ENCODE results near the gene FOXP3. TPM values are rescaled to one million over a fixed set of nuclear protein-coding genes. Genes with fewer than 3 reads are reported as not detected.

Gene FOXP3
- total RNA-seq, 2 donors from 2014 or later, result not detected

GRCh38 chrX:49237060-49237459 is 27.4 kb downstream of the FOXP3 start:
- no peak for DNase-seq (ENCODE audit: low spot score)
- H3K4me3 ChIP-seq, result no peak overlapping the region

DNA sequence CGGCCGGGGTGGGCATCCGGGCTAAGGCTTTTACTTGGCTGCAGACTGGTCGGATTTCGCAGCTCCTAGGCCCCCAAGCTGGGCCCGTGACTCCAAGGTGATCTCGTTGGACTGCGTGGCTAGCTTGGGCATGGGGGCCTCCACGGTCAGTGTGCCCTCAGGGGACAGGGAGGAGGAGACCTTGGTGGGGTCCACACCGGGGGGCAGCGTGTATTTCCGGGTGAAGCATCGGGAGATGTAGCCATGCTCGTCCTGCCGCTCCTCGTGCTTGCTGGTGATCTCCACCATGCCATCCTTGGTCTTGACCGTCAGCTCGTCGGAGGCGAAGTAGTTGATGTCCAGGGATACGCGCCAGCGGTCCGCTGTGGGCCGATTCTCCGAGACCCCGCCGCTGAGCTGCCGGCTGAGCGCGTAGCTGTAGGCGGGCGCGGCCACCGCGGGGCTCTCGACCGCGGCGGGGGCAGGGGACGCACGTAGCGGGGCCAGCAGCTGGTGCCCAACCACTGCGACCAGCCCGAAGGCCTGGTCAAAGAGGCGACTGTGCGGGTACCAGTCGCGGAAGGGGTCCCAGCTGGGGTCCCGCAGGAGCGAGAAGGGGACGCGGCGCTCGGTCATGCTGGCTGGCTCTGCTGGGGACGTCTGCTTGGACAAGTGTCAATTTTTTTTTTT is 30.5 kb downstream of the FOXP3 start:
- no peaks in the 10 kb centered on the region for H3K9me3 ChIP-seq
- DNase-seq (ENCODE audit: low spot score), result no peak

More at GRCh38 chrX:49237060-49237459, 27.4 kb downstream of the FOXP3 start:
- H3K27ac ChIP-seq, result no peak overlapping the region
- H3K9me3 ChIP-seq, result no peaks in the 10 kb centered on the region
- TF ChIP-seq CTCF (IDR thresholded peaks at IDR 0.05), result no peak
- no peaks in the 10 kb centered on the region for H3K27me3 ChIP-seq
- H3K36me3 ChIP-seq, result no peaks in the 10 kb centered on the region
- no peaks in the 10 kb centered on the region for H3K4me1 ChIP-seq

GRCh38 chrX:49233176-49233575 is 31.3 kb downstream of the FOXP3 start, which contains the start of gene CACNA1F:
Gene CACNA1F (minus strand): TSS chrX:49233340. CDS start chrX:49233309, 31 bp downstream.
- TF ChIP-seq CTCF (IDR thresholded peaks at IDR 0.05), result no peak
- peak within 1 kb of the TSS in 1 of 2 donors; percentile 29 for H3K4me3 ChIP-seq
- DNase-seq (ENCODE audit: low spot score), result no peak
- no peaks in the 10 kb centered on the region for H3K36me3 ChIP-seq
- no peak within 1 kb of the TSS for H3K27ac ChIP-seq
- no peaks in the 10 kb centered on the region for H3K27me3 ChIP-seq
- no peaks in the 10 kb centered on the region for H3K4me1 ChIP-seq
- H3K9me3 ChIP-seq, result no peaks in the 10 kb centered on the region

More for the DNA sequence above, 30.5 kb downstream of the FOXP3 start:
- Histone ChIP-seq H3K4me3 (peak overlapping the region in 1 of 2 donors; percentile 29), H3K27ac (no peak overlapping the region), H3K36me3 (no peaks in the 10 kb centered on the region), H3K27me3 (no peaks in the 10 kb centered on the region), H3K4me1 (no peaks in the 10 kb centered on the region)
- no peak for TF ChIP-seq CTCF (IDR thresholded peaks at IDR 0.05)

GRCh38 chrX:49232525-49232924 is 32.0 kb downstream of the FOXP3 start:
- Histone ChIP-seq H3K4me3 (no peak overlapping the region), H3K9me3 (no peaks in the 10 kb centered on the region), H3K27ac (no peak overlapping the region), H3K36me3 (no peaks in the 10 kb centered on the region), H3K27me3 (no peaks in the 10 kb centered on the region), H3K4me1 (no peaks in the 10 kb centered on the region)
- TF ChIP-seq CTCF (IDR thresholded peaks at IDR 0.05), result no peak
- DNase-seq (ENCODE audit: low spot score), result no peak

DNA sequence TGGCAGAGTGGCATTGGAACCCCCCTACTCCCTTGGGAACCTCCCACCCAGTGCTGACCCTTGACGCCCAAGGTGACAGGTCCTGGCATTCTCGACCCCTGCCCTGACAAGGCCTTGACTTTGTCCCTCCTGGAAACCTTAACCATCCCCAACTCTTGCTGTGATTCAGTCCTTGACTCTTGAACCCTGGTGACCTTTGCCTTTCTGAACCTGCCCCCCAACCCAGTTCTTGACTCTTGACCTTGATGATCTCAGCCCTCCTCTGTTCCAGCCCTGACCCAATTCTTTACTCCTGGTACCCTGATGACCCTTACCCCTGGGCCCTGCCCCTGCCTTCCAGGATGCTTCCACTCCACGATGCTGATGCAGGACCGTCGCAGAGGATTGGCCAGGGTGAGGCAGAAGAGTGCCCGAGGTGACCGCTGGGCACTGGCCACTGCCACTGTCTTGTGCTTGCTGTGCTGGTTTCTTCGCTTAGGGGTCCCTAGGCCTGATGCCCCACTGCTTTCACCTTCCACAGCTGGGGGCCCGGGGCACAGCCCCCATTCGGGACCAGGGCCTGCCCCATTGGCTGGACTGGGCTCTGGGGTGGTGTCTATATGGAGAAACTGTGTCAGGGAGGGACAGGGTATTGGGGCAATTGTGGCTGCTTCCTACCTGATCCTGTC is 33.0 kb downstream of the FOXP3 start:
- Histone ChIP-seq H3K4me3 (no peak overlapping the region), H3K4me1 (no peaks in the 10 kb centered on the region), H3K9me3 (peaks cover 0 to 5% of the 10 kb centered on the region in 2 donors), H3K27me3 (no peaks in the 10 kb centered on the region), H3K36me3 (no peaks in the 10 kb centered on the region), H3K27ac (no peak overlapping the region)
- no peak for DNase-seq (ENCODE audit: low spot score)
- TF ChIP-seq CTCF (IDR thresholded peaks at IDR 0.05), result no peak
